AG09309 (cell line): ENCODE measurements around the gene TBC1D30.

Experiments used
- DNase-seq: peaks from one replicate; pipeline ENCODE4 v3.0.0-alpha.2; 2010; ENCODE audit warnings: low read depth
- H3K4me3 ChIP-seq: 2 replicates; pipeline ENCODE4 v1.5.1; 2011; ENCODE audit warnings: mild to moderate bottlenecking, low read depth, low read length, moderate library complexity; ENCODE audit not compliant: control insufficient read depth
- TF ChIP-seq, protein P1 (sequence below): IDR thresholded peaks from 2 replicates; pipeline ENCODE4 v1.5.1; 2011; ENCODE audit warnings: mild to moderate bottlenecking, low read depth, low read length, inconsistent platforms; ENCODE audit not compliant: insufficient read depth, control insufficient read depth; ENCODE audit errors: missing control alignments

TBC1D30 gene

DNA sequence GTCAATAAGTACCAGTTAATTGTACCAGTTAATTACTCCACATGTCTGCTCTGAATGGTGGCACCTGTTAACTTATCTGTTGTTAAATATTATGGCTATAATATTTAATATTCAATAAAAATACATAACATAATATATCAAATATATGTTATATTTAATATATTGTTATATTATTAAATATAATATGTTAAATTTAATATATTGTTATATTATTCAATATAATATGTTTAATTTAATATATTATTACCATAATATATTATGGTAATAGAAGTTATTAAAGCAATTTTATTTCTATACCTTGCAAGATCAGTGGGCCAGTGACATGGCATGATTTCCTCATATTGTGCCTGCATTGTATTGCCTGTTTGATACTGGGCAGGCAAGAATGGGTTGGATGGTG, 98.4 kb downstream of the TBC1D30 start:
- no peak for DNase-seq
- no peak overlapping the region for H3K4me3 ChIP-seq
- TF ChIP-seq, protein P1, sequence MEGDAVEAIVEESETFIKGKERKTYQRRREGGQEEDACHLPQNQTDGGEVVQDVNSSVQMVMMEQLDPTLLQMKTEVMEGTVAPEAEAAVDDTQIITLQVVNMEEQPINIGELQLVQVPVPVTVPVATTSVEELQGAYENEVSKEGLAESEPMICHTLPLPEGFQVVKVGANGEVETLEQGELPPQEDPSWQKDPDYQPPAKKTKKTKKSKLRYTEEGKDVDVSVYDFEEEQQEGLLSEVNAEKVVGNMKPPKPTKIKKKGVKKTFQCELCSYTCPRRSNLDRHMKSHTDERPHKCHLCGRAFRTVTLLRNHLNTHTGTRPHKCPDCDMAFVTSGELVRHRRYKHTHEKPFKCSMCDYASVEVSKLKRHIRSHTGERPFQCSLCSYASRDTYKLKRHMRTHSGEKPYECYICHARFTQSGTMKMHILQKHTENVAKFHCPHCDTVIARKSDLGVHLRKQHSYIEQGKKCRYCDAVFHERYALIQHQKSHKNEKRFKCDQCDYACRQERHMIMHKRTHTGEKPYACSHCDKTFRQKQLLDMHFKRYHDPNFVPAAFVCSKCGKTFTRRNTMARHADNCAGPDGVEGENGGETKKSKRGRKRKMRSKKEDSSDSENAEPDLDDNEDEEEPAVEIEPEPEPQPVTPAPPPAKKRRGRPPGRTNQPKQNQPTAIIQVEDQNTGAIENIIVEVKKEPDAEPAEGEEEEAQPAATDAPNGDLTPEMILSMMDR: no peak

DNA sequence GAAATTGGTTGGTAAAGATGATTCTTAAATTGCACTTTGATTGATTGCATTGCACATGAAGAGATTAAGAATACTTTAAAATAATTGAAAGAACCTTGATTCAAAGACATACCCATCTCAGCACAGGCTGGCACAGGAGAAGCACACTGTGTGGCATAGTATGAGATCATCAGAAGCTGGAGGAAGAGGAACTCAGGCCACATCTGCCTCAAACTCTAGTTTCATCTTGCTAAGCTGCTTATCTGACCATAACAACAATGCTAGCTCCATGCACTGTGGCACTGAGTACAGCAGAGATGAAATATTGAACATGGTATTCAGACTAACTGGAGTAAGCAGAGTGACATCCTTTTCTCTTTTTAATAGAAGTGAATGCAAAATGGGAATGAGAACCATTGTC, 99.1 kb downstream of the TBC1D30 start:
- DNase-seq: no peak
- TF ChIP-seq, protein P1: no peak
- no peak overlapping the region for H3K4me3 ChIP-seq
